Activated T-cell treated with anti-CD3 and anti-CD28 coated beads, Interleukin-2, amount 50 U/mL, for 1 hour (primary cell): ENCODE results near the gene KRTAP10-2.
"Not testable (repeated sequence)": the region's sequence is repeated elsewhere in the genome, so short reads cannot be mapped to it uniquely, and the experiment has no call there.

Experiments
- DNase-seq: peaks from one replicate; pipeline ENCODE4 v3.0.0-alpha.2; 2020

The KRTAP10-2 gene

DNA sequence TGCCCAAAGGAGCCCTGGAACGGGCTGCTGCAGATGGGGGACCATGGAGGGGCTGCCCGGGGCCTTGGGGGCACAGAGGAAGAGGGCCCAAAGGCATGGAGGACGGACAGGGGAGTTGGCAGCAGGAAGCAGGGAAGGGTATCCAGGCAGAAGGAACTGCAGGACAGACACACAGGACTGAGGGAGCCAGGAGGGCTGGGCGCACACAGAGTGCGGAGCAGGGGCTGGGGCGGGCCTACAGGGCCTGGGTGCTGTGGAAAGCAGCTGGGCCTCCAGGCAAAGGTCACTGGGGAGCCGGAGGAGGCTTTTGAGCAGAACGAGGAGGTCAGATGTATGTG is 39.4 kb downstream of the KRTAP10-2 start:
- no peak for DNase-seq

DNA sequence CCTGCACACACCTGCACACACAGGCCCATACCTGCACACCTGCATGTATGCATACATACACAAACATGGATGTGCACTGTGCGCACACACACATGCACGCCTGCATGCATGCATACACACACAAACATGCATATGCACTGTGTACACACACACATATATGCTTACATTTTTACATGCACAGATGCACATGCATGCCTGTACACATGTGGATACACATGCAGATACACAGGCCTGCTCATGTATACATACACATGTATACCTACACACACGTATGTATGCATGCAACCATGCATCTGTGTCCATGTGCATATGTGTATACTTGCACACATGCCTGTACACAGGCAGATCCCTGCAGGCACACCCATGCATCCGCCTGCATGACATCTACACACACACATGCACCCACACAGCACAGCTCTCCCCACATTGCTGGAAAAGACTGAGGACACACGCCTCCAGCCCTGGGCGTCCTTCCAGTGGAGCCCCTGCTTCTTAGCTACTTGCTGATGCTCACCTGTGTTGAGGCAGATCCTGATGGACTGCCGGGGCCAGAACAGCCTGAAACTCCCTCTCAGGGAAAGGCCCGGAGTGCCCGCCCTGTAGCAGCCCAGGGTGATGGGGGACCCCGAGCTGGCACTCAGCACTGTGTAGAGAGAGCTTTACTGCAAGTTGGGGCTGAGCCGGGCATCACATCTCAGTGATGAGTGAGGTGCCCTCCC is 39.9 kb downstream of the KRTAP10-2 start:
- no peak for DNase-seq

DNA sequence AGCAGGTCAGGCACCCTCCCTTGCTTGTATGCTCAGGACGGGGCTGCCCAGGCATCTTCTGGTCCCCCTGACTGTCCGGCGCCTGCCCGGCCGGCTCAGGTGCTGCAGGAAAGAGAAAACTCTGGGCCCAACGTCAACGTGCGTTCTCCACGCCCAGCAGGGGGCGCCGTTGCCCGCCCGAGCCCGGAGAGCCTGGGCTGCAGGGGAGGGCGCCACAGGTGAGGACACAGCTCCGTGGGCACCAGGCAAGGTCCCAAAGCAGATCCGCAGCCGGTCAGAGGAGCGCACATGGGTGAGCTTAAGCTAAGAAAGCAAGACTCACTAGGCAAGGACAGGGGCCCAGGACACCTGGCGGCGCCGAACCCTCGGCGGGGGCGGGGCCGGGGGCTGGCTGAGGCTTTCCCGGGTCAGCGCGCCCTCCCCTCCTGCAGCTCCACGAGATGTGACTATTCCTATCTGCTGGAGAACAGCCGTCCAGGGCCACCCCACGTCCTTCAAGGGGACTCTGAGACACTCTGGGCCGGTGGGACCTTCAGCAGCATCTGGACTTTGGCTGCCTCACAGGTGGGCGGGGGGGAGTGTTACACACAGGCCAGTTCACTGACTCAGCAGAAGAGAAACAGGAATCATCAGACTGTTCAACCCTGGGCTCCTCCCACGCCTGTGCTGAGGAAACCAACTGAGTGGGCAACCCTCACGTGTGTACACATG is 40.6 kb downstream of the KRTAP10-2 start:
- DNase-seq: peak; percentile 85

DNA sequence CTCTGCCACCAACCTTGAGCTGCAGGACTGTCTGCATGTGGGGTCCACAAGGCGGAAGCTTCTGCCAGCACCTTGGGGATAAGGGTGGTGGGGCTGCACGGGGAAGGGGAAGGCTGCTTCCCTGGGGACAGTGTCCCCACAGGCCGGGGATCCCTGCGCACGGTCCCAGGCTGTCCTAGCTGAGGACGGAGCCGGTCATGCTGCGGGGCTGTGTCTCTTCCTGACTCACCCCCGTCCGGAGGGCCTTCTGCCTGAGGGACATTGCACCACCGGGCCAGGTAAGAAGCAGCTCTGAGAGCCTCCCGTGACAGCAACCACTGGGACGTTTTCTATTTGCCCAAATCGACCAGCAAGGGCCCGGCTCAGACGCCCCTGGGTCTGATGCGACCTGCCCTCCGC is 41.2 kb downstream of the KRTAP10-2 start:
- DNase-seq: no peak

DNA sequence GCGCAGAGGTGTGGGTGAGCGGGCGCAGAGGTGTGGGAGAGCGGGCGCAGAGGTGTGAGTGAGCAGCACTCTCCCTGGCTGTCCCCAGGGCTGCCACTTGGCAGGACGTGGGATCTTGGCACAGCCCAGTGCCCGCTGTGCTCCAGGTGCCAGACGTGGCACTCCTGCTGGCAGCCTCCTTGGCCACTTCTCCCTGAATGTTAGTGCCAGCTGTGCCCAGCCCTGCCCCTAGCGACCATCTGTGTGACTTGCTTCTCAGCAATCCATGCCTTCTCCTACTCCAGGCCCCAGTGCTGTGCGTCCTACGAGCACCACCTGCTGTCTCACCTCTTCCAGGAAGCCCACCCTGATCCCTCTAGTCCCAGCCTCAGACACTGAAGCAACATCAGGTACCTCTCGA is 41.8 kb downstream of the KRTAP10-2 start:
- no peak for DNase-seq

DNA sequence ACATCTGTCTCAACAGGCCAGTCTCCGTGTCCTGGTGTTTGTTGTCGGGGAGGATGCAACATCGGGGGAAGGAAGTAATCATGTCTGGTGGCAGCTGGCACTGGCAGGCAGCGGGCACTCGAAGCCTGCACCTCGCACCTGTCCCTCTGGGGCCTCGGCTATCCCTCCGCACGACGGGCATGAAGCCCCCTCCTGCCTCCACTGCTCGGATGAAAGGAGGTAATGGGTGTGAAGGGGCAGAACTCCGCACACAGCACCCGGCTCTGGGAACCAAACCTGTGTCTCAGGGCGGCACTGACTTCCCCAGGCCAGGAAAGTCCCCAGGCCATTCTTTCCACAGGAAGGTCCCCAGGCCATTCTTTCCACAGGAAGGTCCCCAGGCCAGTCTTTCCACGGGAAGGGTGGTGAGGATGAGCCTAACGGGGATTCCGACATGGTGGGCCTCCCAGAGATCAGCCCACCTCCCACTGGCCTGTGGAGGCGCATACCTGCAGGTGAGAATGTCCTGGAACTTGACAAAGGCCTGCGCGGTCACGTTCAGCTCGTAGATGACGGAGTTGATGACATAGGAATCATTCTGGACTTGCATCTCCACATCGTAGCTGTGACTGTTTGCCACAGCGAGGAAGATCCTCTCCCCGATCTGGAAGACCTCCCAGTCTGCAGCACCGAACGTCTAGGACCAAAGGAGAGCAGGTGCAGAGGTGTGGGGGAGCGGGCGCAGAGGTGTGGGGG is 42.4 kb downstream of the KRTAP10-2 start:
- DNase-seq: no peak

DNA sequence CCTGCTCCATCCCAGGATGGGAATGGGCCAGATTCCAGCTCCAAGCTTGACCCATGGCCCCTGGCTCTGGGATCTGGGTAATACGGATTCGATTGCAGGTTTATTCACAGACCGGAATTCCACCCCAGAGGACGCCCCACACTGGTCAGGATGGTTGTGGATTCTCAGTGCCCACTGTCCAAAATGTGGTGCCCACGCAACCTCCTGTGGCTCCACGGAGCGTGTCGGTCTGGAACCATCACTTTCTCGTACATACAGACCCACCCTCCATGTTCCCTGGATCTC is 42.9 kb downstream of the KRTAP10-2 start:
- no peak for DNase-seq

DNA sequence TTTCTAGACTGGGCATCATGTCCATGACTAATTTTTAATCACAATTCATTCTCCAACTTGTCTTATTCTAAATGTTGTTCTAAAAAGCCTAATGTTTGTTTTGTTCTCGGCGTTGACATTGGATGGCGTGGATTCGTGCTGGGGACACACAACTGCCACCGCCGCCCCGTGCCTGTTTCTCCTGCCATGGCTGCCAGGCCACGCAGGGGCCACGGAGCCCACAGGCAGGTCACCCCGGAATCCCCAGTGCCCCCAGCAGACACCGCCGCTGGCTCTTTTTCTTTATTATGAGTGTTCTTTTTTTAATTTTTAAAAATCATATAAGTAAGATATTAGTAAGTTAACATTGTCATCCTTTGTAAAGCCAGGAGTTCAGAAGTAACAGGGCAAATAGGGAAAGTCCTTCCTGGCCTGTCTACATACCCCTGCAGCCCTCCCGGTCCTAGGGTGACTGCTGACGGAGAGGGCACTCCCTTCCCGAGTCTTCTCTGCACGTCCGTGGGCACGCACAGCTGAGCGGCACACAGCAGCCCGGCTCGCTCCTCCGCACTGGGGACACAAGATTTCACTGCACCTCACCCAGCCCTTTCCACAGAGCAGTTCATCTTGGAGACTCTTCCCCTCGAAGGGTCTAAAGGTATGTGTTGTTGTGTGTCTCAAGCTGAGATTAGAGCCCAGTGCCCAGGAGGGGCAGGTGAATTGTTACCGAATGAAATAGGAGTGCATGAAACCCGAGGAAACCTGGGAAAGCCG is 43.5 kb downstream of the KRTAP10-2 start:
- no peak for DNase-seq

DNA sequence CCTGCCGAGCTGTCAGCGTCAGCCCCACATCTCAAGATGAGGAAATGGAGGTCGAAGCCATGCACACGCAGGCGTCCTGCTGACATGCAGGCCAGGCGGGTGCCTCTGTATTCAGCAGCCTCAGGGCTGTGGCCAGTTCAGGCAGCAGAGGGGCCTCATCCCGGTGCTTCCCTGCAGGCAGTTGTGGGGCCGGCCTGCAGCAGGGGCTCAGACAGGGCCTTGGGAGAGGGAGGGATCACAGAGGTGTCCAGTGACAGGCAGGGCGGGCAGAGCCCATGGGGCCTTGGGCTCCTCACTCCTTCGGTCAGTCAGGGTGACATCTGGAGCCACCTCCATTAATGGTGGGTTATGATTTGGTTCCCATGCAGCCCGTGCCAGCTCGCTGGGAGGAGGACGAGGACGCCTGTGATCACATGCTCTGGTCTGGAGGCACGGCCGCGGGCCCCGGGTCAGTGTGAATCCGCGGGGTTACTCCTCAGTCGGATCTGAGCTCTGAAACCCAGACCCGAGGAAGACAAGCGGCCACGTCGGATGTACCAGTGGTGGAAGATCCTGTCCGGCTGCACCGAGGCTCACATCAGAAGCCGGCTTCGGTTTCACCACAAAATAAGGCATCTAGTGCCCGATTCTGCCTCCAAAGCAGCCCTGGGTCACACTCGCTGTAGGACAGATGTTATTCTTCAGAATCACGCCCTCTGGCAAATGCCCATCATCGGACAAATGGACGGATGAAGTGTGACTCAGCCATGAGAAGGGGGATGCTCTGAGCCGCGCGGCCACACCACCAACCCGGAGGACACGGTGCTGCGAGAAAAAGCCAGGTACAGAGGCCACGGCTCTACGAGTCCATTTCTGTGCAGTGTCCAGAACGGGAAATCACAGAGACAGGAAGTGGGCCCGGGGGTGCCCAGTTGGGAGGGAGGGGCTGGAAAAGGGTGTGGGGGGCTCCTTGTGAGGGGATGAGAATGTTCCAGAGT is 44.7 kb downstream of the KRTAP10-2 start:
- no peak for DNase-seq

DNA sequence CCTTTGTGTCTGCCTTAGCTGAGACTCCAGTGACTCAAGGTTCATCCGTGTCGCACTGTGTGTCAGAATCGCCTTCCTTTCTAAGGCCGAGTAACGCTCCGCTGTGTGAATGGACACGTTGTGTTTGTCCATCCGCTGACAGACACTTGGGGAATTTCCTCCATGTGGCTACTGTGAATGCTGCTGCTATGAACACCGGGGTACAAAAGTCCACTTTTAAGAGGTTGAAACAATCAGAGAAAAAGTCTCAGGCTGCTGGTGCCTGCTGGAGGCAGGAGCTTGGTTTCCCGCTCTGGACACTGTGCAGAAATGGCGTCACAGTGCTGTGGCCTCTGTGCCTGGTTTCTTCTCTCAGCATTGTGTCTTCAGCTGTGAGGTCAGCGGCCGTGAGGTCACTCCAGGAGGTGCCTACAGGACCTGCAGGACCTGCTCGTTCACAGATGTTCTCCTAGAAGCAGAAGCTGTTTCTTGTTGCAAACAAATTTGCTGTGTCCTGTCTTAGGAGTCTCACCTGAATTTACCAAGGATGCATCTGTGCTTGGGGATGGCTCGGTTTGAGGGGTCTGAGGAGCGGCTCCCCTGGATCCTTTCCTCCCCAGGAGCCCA is 45.5 kb downstream of the KRTAP10-2 start:
- no peak for DNase-seq

DNA sequence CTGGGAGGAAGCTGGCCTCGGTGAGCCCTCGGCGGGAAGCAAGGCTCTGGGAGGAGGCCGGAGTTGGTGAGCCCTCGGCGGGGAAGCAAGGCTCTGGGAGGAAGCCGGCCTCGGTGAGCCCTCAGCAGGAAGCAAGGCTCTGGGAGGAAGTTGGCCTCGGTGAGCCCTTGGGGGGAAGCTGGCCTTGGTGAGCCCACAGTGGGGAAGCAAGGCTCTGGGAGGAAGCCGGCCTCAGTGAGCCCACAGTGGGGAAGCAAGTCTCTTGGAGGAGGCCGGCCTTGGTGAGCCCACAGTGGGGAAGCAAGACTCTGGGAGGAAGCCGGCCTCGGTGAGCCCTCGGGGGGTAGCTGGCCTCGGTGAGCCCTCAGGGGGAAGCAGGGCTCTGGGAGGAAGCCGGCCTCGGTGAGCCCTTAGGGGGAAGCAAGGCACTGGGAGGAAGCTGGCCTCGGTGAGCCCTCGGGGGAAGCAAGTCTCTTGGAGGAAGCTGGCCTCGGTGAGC is 47.4 kb downstream of the KRTAP10-2 start:
- no peak for DNase-seq

DNA sequence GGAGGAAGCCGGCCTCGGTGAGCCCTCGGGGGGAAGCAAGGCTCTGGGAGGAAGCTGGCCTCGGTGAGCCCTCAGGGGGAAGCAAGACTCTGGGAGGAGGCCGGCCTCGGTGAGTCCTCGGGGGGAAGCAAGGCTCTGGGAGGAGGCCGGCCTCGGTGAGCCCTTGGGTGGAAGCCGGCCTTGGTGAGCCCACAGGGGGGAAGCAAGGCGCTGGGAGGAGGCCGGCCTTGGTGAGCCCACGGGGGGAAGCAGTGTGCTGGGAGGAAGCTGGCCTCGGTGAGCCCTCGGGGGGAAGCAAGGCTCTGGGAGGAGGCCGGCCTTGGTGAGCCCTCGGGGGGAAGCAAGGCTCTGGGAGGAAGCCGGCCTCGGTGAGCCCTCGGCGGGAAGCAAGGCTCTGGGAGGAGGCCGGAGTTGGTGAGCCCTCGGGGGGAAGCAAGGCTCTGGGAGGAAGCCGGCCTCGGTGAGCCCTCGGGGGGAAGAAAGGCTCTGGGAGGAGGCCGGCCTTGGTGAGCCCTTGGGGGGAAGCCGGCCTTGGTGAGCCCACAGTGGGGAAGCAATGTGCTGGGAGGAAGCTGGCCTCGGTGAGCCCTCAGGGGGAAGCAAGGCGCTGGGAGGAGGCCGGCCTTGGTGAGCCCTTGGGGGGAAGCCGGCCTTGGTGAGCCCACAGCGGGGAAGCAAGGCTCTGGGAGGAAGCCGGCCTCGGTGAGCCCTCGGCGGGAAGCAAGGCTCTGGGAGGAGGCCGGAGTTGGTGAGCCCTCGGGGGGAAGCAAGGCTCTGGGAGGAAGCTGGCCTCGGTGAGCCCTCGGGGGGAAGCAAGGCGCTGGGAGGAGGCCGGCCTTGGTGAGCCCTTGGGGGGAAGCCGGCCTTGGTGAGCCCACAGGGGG is 48.1 kb downstream of the KRTAP10-2 start:
- not testable (repeated sequence) for DNase-seq

DNA sequence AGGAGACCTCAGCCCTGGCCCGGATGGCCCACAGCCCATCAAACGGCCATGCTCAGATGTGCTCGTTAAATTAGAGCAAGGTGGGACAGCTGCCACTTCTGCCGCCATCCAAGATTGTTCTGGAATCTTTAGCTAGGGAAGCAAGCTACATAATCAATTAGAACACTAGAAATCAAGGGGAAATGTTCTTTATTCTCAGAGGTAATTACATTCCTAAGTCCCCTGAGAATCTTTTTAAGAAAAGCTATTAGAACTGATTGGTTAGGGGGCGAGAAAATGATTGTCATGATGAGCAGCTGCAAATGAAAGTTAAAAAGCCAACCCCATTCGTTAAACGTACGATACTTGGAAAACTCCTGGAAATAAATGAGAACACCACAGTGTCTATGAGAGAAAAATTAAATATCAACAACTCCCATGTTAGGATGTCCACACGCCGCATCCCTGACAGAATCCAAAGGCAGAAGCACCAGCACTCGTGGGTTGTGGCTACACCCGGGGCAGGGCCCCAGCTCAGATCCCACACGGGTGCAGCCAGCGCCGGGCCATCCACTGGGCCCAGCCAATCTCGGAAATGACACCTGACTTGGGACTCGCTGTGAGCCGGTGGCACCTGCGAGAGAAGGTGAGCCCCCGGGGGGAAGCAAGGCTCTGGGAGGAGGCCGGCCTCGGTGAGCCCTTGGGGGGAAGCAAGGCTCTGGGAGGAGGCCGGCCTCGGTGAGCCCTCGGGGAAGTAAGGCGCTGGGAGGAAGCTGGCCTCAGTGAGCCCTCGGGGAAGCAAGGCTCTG is 48.9 kb downstream of the KRTAP10-2 start:
- DNase-seq: no peak
